Measurements from ENCODE around the gene DPYSL4.

The DPYSL4 gene

DNA sequence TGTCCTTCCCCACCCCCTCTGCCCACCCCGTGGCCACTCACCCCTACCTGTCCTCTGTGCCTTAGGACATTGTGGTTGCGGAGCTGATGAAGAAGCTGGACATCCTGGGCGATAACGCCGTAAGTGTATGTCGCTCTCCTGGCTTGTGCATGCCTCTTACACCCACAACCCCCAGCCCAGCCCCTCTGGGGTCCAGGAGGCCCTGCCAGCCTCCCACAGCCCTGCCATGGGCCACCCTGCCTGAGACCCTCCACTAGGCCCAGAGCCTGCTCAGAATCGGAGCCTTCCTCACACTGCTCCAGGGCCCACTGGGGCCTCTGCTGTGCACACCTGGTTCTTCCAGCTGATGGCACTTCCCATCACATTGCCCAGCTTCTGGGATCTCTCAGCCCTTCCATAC is 36.8 kb upstream of the DPYSL4 start:
- no peaks in the 10 kb centered on the region for H3K9me3 ChIP-seq (ENCODE audit: control insufficient read depth, low read length)
- no peak overlapping the region for H3K27ac ChIP-seq (ENCODE audit: insufficient read depth, low read depth, low read length, poor library complexity, severe bottlenecking)
- no peaks in the 10 kb centered on the region for H3K36me3 ChIP-seq (ENCODE audit: control insufficient read depth, insufficient read depth, low read length)
- WGBS, 2 experiments: 95 to 96% methylated on average over 7 of the region's 7 CpGs
- no peaks in the 10 kb centered on the region for H3K4me1 ChIP-seq (ENCODE audit: control insufficient read depth, insufficient read depth, low read length)
- H3K4me3 ChIP-seq (ENCODE audit: insufficient read depth, low read depth, low read length): no peak overlapping the region
- no peaks in the 10 kb centered on the region for H3K27me3 ChIP-seq (ENCODE audit: control insufficient read depth, insufficient read depth, low read length, poor library complexity, severe bottlenecking)

DNA sequence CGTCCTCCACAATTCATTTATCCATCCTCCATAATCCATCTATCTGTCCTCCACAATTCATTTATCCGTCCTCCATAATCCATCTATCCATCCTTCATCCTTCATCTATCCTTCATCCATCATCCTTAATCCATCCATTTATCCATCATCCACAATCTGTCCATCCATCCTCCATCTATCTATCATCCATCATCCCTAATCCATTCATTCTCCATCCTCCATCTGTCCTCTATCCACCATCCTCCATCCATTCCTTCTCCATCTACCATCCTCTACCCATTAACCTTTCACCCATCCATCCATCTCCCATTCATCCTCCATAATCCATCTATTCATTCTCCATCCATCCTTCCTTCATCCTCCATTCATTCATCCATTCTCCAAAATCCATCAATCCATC is 36.0 kb upstream of the DPYSL4 start:
- WGBS, 2 experiments: 90% methylated on average over 2 of the region's 2 CpGs
- H3K27ac ChIP-seq (ENCODE audit: insufficient read depth, low read depth, low read length, poor library complexity, severe bottlenecking): no peak overlapping the region

DNA sequence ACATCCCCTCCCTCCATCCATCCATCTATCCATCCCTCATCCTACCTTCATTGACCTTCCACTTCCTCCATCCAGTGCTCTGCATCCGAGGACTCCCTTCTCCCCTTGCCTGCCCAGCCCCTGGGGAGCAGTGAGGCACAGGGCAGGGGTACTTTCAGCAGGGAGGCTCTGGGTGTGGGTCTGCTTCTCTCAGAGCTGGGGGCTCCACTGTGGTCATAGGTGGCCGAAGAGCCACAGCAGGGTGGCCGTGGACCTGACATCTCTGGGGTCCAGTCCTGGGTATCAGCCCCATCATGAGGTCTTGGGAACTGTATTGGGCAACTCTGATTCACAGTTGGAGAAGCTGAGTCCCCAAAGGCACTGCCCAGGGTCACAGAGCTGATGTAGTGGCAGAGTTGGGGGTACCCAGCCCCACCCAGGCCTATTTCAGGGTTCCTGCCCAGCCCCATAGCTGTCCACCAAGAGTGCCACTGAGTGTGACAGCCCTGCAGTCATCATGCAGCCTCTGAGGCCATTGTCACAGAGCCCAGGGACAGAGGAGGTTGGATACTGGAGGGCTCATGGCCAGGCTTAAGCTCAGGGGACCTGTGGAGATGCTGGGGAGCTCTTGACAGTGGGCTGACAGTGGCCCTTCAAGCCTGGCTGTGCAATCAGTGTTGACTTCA is 35.3 kb upstream of the DPYSL4 start:
- Histone ChIP-seq H3K4me1 (ENCODE audit: control insufficient read depth, insufficient read depth, low read length) (no peaks in the 10 kb centered on the region), H3K36me3 (ENCODE audit: control insufficient read depth, insufficient read depth, low read length) (no peaks in the 10 kb centered on the region)
- 89 to 91% methylated on average over 3 of the region's 3 CpGs for WGBS, 2 experiments

More for the DNA sequence above, 36.0 kb upstream of the DPYSL4 start:
- Histone ChIP-seq H3K4me1 (ENCODE audit: control insufficient read depth, insufficient read depth, low read length) (no peaks in the 10 kb centered on the region), H3K9me3 (ENCODE audit: control insufficient read depth, low read length) (no peaks in the 10 kb centered on the region), H3K36me3 (ENCODE audit: control insufficient read depth, insufficient read depth, low read length) (no peaks in the 10 kb centered on the region), H3K27me3 (ENCODE audit: control insufficient read depth, insufficient read depth, low read length, poor library complexity, severe bottlenecking) (no peaks in the 10 kb centered on the region), H3K4me3 (ENCODE audit: insufficient read depth, low read depth, low read length) (no peak overlapping the region)

DNA sequence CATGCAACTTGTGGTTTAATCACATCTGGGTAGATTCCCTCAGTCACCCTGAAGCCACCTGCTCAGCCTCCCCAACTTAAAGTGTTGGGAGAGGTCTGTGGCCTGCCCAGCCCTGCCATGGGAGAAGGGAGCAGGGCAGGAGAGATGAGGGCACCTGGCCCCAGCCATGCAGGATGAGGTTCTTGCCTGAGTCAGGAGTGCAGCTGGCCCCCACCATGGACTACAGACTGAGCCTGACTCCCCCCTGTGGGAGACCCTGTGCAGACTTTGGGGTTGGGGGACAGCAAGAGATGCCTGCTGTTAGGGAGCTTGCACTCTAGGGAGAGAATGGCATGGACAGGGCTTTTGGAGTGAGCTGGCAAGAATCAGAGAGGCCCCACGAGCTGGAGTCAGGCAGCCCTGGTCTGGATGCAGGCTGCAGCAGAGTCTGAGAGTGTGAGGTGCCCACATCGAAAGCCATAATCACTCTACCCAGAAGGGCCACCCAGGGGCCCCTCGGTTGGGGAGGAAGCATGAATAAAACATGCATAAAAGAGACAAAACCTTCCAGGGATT is 34.7 kb upstream of the DPYSL4 start:
- 73 to 78% methylated on average over 3 of the region's 3 CpGs for whole genome bisulfite sequencing, 2 experiments
- no peaks in the 10 kb centered on the region for H3K9me3 ChIP-seq (ENCODE audit: control insufficient read depth, low read length)
- no peak overlapping the region for H3K27ac ChIP-seq (ENCODE audit: insufficient read depth, low read depth, low read length, poor library complexity, severe bottlenecking)
- H3K27me3 ChIP-seq (ENCODE audit: control insufficient read depth, insufficient read depth, low read length, poor library complexity, severe bottlenecking): no peaks in the 10 kb centered on the region
- H3K36me3 ChIP-seq (ENCODE audit: control insufficient read depth, insufficient read depth, low read length): no peaks in the 10 kb centered on the region
- no peak overlapping the region for H3K4me3 ChIP-seq (ENCODE audit: insufficient read depth, low read depth, low read length)
- no peaks in the 10 kb centered on the region for H3K4me1 ChIP-seq (ENCODE audit: control insufficient read depth, insufficient read depth, low read length)

More for the DNA sequence above, 35.3 kb upstream of the DPYSL4 start:
- H3K27ac ChIP-seq (ENCODE audit: insufficient read depth, low read depth, low read length, poor library complexity, severe bottlenecking): no peak overlapping the region
- H3K4me3 ChIP-seq (ENCODE audit: insufficient read depth, low read depth, low read length): no peak overlapping the region
- no peaks in the 10 kb centered on the region for H3K27me3 ChIP-seq (ENCODE audit: control insufficient read depth, insufficient read depth, low read length, poor library complexity, severe bottlenecking)
- no peaks in the 10 kb centered on the region for H3K9me3 ChIP-seq (ENCODE audit: control insufficient read depth, low read length)

DNA sequence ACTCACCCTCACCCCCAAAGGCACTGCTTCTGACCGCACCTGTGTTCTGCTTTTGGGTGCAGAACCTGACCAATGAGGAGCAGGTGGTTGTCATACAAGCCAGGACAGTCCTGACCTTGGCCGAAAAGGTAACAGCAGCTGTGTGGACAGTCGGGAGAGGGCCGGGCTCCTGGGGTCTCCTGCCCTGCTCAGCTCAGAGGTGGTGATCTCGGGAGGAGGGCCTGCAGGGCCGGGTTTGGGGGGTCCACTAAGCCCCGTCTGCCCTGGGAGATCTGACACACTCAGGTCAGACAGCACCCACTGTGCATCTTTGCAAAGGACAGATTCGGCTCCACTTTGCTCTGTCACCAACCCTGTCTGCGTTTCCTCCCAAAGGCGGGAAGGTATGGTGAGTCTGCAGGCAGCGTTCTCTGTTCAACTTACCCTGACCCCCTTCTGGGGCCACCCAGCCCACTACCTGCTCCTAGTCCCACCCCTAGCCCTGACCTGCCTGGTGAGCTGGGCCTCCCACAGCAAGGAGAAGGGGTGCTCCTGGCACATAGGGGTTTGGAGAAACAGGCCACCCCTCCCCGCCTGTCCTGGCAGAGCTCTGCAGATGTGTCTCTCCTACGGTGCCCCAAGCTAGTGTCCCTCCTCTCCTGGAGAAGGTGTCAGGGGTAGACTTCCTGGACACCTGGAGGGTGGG is 33.7 kb upstream of the DPYSL4 start:
- WGBS, 2 experiments: 90 to 94% methylated on average over 13 of the region's 13 CpGs
- no peak overlapping the region for H3K27ac ChIP-seq (ENCODE audit: insufficient read depth, low read depth, low read length, poor library complexity, severe bottlenecking)

DNA sequence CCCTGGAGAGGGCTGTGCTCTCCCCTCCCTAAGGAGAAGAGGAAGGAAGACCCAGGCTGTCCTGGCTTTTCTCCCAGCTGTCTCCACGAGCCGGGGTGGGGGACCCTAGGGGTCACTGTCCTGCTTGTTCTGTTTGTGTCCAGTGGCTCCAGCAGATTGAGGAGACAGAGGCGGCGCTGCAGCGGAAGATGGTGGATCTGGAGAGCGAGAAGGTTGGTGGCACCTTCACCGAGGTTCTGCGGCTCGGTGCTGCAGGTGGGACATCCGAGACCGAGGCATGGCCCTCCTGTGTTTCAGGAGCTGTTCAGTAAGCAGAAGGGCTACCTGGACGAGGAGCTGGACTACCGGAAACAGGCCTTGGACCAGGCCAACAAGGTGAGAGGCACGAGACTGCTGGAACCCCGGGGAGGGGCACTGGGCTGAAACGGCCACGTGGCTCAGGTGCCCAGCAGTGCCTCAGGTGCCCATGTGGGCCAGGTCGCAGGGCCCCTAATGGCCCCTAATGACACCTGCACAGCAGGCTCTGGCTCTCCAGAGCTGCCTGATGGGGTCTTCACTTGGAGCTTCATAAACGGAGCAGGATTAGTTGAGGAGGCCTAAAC is 33.0 kb upstream of the DPYSL4 start:
- 93 to 95% methylated on average over 19 of the region's 19 CpGs for WGBS, 2 experiments
- H3K27ac ChIP-seq (ENCODE audit: insufficient read depth, low read depth, low read length, poor library complexity, severe bottlenecking): no peak overlapping the region

More for the DNA sequence above, 33.7 kb upstream of the DPYSL4 start:
- Histone ChIP-seq H3K36me3 (ENCODE audit: control insufficient read depth, insufficient read depth, low read length) (no peaks in the 10 kb centered on the region), H3K27me3 (ENCODE audit: control insufficient read depth, insufficient read depth, low read length, poor library complexity, severe bottlenecking) (no peaks in the 10 kb centered on the region), H3K9me3 (ENCODE audit: control insufficient read depth, low read length) (no peaks in the 10 kb centered on the region), H3K4me1 (ENCODE audit: control insufficient read depth, insufficient read depth, low read length) (no peaks in the 10 kb centered on the region), H3K4me3 (ENCODE audit: insufficient read depth, low read depth, low read length) (no peak overlapping the region)

DNA sequence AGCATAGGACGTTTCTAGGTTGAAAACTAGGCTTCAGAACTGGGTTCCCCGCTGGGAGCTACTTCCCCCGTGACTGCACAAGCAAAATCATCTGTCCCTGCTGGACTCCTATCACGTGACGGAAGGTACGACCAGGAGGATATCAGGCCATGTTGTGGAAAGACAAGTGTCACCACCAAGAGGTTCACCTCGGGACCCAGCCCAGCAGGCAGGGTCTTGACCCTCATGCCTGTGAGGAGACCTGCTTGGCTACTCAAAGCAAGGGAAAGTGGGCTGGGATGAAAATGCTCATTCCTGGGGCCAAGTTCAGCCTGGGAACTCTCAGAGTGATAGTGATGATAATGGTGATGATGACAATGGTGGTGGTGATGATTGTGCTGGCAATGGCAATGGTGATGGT is 32.3 kb upstream of the DPYSL4 start:
- Histone ChIP-seq H3K9me3 (ENCODE audit: control insufficient read depth, low read length) (no peaks in the 10 kb centered on the region), H3K27ac (ENCODE audit: insufficient read depth, low read depth, low read length, poor library complexity, severe bottlenecking) (no peak overlapping the region), H3K27me3 (ENCODE audit: control insufficient read depth, insufficient read depth, low read length, poor library complexity, severe bottlenecking) (no peaks in the 10 kb centered on the region), H3K4me1 (ENCODE audit: control insufficient read depth, insufficient read depth, low read length) (no peaks in the 10 kb centered on the region), H3K36me3 (ENCODE audit: control insufficient read depth, insufficient read depth, low read length) (no peaks in the 10 kb centered on the region), H3K4me3 (ENCODE audit: insufficient read depth, low read depth, low read length) (no peak overlapping the region)
- 67 to 68% methylated on average over 7 of the region's 7 CpGs for WGBS, 2 experiments

More for the DNA sequence above, 33.0 kb upstream of the DPYSL4 start:
- H3K27me3 ChIP-seq (ENCODE audit: control insufficient read depth, insufficient read depth, low read length, poor library complexity, severe bottlenecking): no peaks in the 10 kb centered on the region
- H3K4me3 ChIP-seq (ENCODE audit: insufficient read depth, low read depth, low read length): no peak overlapping the region
- H3K9me3 ChIP-seq (ENCODE audit: control insufficient read depth, low read length): no peaks in the 10 kb centered on the region
- no peaks in the 10 kb centered on the region for H3K36me3 ChIP-seq (ENCODE audit: control insufficient read depth, insufficient read depth, low read length)
- H3K4me1 ChIP-seq (ENCODE audit: control insufficient read depth, insufficient read depth, low read length): no peaks in the 10 kb centered on the region

DNA sequence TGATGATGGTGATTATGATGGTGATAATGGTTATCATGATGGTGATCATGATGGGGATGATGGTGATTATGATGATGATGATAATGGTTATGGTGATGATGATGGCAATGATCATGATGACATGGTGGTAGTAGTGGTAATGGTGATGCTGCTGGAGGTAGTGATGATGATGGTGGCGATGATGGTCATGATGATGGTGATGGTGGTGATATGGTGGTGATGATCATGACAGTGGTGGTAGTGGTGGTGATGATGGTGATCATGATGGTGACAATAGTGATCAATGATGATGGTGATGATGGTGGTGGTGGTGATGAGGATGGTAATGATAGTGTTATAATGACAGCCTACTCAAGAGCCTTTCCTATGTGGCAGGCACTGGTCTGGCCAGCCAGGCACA is 31.8 kb upstream of the DPYSL4 start:
- Histone ChIP-seq H3K4me3 (ENCODE audit: insufficient read depth, low read depth, low read length) (no peak overlapping the region), H3K36me3 (ENCODE audit: control insufficient read depth, insufficient read depth, low read length) (no peaks in the 10 kb centered on the region), H3K9me3 (ENCODE audit: control insufficient read depth, low read length) (no peaks in the 10 kb centered on the region), H3K27ac (ENCODE audit: insufficient read depth, low read depth, low read length, poor library complexity, severe bottlenecking) (no peak overlapping the region), H3K27me3 (ENCODE audit: control insufficient read depth, insufficient read depth, low read length, poor library complexity, severe bottlenecking) (no peaks in the 10 kb centered on the region), H3K4me1 (ENCODE audit: control insufficient read depth, insufficient read depth, low read length) (no peaks in the 10 kb centered on the region)
- 93 to 95% methylated on average over 1 of the region's 1 CpG for WGBS, 2 experiments

DNA sequence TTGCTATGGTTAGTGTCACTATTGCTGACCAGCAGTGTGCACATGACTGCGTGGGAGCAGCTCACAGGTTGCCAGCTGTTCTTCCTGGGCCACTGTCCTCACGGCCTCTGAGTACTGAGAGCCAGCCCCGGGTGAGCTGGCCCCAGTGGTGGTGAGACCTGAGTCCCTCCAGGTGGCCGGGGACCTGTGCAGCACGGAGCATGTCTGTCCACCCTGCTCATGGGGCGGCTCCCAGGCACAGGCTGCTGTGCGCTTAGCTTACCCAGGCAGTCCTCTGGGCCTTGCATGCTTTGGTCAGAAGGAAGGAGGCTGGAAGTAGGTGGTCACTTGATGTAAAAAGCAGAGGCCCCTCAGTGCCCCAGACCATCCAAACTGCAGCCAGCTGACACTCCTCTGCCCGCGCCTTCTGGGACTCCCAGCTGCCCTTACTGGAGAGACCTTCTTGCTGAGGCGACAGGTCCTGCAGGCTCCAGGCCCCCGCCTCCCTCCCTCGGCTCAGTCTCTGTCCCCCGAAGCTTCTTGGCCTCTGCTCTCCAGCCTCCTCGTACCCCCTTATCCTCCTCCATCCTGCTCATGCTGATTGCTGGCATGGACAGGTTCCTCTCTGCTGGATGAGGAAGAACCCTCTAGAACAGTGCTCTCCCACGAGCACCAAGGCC is 30.9 kb upstream of the DPYSL4 start:
- Histone ChIP-seq H3K27me3 (ENCODE audit: control insufficient read depth, insufficient read depth, low read length, poor library complexity, severe bottlenecking) (no peaks in the 10 kb centered on the region), H3K27ac (ENCODE audit: insufficient read depth, low read depth, low read length, poor library complexity, severe bottlenecking) (no peak overlapping the region), H3K36me3 (ENCODE audit: control insufficient read depth, insufficient read depth, low read length) (no peaks in the 10 kb centered on the region), H3K4me3 (ENCODE audit: insufficient read depth, low read depth, low read length) (no peak overlapping the region), H3K4me1 (ENCODE audit: control insufficient read depth, insufficient read depth, low read length) (no peaks in the 10 kb centered on the region), H3K9me3 (ENCODE audit: control insufficient read depth, low read length) (no peaks in the 10 kb centered on the region)
- 87 to 88% methylated on average over 15 of the region's 15 CpGs for WGBS, 2 experiments

DNA sequence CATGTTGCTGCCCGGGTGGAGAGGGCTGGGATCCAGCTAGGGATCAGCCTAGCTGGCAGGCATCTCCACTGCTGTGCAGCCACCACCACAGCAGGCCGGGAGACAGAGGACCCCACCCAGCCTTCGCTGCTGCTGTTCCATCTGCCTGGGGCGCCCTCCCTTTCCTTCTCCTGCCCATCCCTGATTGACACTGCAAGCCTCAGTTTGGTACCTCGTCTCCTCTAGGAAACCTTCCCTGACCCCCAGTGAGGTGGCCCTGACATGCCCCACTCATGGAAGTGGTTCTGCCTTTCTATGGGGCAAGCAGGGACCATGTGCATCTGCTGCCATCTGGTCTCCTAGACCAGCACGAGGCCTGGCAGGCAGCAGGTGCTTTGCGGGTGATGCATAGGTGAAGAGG is 30.4 kb upstream of the DPYSL4 start:
- H3K27ac ChIP-seq (ENCODE audit: insufficient read depth, low read depth, low read length, poor library complexity, severe bottlenecking): no peak overlapping the region
- WGBS, 2 experiments: 90% methylated on average over 7 of the region's 7 CpGs
- H3K9me3 ChIP-seq (ENCODE audit: control insufficient read depth, low read length): no peaks in the 10 kb centered on the region

More for the DNA sequence above, 30.4 kb upstream of the DPYSL4 start:
- no peaks in the 10 kb centered on the region for H3K27me3 ChIP-seq (ENCODE audit: control insufficient read depth, insufficient read depth, low read length, poor library complexity, severe bottlenecking)
- no peaks in the 10 kb centered on the region for H3K36me3 ChIP-seq (ENCODE audit: control insufficient read depth, insufficient read depth, low read length)
- no peaks in the 10 kb centered on the region for H3K4me1 ChIP-seq (ENCODE audit: control insufficient read depth, insufficient read depth, low read length)
- no peak overlapping the region for H3K4me3 ChIP-seq (ENCODE audit: insufficient read depth, low read depth, low read length)
